ENCODE data around the gene PROZ. TPM values are rescaled to one million over a fixed set of nuclear protein-coding genes. Genes with fewer than 3 reads are reported as not detected.

Gene PROZ
- polyA plus RNA-seq, 2 of the 4 experiments (the other 2 are of a cell fraction) = not detected

DNA sequence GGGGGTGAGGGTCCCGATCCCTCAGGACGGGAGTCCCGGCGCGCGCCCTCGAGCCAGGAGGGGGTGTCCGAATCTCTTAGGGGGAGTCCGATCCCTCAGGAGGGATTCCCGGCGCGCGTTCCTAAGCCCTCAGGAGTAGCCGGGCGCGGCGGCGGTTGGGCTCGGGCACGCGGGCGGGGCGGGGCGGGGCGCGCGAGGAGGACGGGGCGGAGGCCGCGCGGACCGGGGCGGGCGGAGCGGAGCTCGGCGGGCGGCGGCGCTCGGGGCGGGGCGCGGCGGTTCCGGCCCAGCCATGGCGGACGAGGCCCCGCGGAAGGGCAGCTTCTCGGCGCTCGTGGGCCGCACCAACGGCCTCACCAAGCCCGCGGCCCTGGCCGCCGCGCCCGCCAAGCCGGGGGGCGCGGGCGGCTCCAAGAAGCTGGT, 50.9 kb downstream of the PROZ start, which contains the start of gene CUL4A:
Gene CUL4A, plus strand, starts transcription at position 278 of the 423 bp plus-strand sequence. Its CDS starts 15 bp downstream, at position 293.
- Histone ChIP-seq H3K4me2 (peak within 1 kb of the TSS; percentile 97), H3K9me3 (no peaks in the 10 kb centered on the region), H3K4me1 (peaks cover 38% of the 10 kb centered on the region), H3K27ac (peak within 1 kb of the TSS; percentile 100), H3K4me3 (peak within 1 kb of the TSS; percentile 99)
- ChIA-PET CTCF (interaction anchor here (1.6 kb wide), 1 partner anchor 53 kb away, joined by 4 read pairs; no protein-coding TSS in a partner anchor), POLR2A (interaction anchor here (1.0 to 2.8 kb wide), 8 partner anchors 10 to 239 kb away, joined by 3 to 18 read pairs (median 4); partner anchors contain the start of genes GRTP1 and LAMP1)
- DNase-seq (ENCODE audit: low read depth in 1 of 2, low spot score in 1 of 2) = peak; percentile 38 to 76
- peak; percentile 73 to 74 for ATAC-seq
- TF ChIP-seq ESRRA (IDR thresholded peaks at IDR 0.05; ENCODE audit: borderline replicate concordance, low read length) = no peak
- 0 out of 2 replicates have a peak, but pooled peaks have one; percentile 9 for TF ChIP-seq PHF8 (IDR thresholded peaks at IDR 0.05; ENCODE audit: borderline replicate concordance, low read depth)
- TF ChIP-seq, protein P1, sequence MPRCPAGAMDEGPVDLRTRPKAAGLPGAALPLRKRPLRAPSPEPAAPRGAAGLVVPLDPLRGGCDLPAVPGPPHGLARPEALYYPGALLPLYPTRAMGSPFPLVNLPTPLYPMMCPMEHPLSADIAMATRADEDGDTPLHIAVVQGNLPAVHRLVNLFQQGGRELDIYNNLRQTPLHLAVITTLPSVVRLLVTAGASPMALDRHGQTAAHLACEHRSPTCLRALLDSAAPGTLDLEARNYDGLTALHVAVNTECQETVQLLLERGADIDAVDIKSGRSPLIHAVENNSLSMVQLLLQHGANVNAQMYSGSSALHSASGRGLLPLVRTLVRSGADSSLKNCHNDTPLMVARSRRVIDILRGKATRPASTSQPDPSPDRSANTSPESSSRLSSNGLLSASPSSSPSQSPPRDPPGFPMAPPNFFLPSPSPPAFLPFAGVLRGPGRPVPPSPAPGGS (IDR thresholded peaks at IDR 0.05) = 0 out of 3 replicates have a peak, but pooled peaks have one; percentile 28
- TF ChIP-seq POLR2A (IDR thresholded peaks at IDR 0.05; ENCODE audit: low read length) = peak; percentile 42
- TF ChIP-seq HOXB13 (CRISPR knock-in tag; IDR thresholded peaks at IDR 0.05; ENCODE audit: low read depth) = no peak
- FAIRE-seq = no peak
- WGBS (ENCODE audit: missing lambda C conversion rate) = no CpG with 5 or more reads among the region's 66 CpGs

DNA sequence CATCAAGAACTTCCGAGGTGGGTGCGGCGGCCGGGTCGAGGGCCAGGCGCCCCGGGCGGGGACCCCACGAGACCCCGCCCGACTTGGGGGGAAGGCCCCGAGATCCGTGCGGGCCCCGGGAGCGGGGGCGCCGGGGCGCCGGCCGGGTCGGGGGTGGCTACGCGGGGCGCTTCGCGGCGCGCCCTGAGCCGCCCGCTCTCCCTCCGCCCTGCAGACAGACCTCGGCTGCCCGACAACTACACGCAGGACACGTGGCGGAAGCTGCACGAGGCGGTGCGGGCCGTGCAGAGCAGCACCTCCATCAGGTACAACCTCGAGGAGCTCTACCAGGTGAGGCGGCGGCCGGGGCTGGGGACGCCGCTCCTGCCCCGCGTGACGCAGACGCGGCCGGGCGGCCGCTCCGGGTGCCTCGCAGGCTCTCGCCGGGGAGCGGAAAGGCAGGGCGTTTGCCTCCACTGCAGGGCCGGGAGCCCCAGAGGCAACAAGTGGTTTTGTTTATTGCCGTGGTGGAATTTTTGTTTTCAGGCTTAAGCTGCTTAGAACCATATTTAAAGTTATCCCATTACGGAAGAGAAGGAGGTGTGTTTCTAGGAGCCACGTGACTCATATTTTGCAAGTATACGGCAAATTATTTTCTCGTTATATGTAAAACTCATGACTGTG, 51.4 kb downstream of the PROZ start:
- H3K27ac ChIP-seq = peak overlapping the region; percentile 100
- CTCF ChIA-PET = interaction anchor here (1.6 kb wide), 1 partner anchor 53 kb away, joined by 4 read pairs; no protein-coding TSS in a partner anchor
- peak overlapping the region; percentile 99 for H3K4me3 ChIP-seq
- peaks cover 38% of the 10 kb centered on the region for H3K4me1 ChIP-seq
- ATAC-seq = peak; percentile 18 to 63
- peak in 1 of 2 experiments; percentile 60 for DNase-seq (ENCODE audit: low read depth in 1 of 2, low spot score in 1 of 2)
- no peaks in the 10 kb centered on the region for H3K9me3 ChIP-seq
- H3K4me2 ChIP-seq = peak overlapping the region; percentile 97
- WGBS (ENCODE audit: missing lambda C conversion rate) = 3% methylated on average over 5 of the region's 67 CpGs
- no peak for FAIRE-seq
- POLR2A ChIA-PET = interaction anchor here (0.6 to 2.8 kb wide), 8 partner anchors 10 to 276 kb away, joined by 3 to 18 read pairs (median 3); partner anchors contain the start of genes GRTP1 and LAMP1
- no peak for TF ChIP-seq JUNB (IDR thresholded peaks at IDR 0.05)
- no peak for TF ChIP-seq ZC3H11A (IDR thresholded peaks at IDR 0.05)
- no peak for TF ChIP-seq HEYL (CRISPR knock-in tag; IDR thresholded peaks at IDR 0.05)
- TF ChIP-seq, protein P2, sequence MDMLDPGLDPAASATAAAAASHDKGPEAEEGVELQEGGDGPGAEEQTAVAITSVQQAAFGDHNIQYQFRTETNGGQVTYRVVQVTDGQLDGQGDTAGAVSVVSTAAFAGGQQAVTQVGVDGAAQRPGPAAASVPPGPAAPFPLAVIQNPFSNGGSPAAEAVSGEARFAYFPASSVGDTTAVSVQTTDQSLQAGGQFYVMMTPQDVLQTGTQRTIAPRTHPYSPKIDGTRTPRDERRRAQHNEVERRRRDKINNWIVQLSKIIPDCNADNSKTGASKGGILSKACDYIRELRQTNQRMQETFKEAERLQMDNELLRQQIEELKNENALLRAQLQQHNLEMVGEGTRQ (IDR thresholded peaks at IDR 0.05) = peak; percentile 72
- no peak for TF ChIP-seq NPAS2 (CRISPR knock-in tag; IDR thresholded peaks at IDR 0.05; ENCODE audit: borderline replicate concordance)
- TF ChIP-seq, protein P3, sequence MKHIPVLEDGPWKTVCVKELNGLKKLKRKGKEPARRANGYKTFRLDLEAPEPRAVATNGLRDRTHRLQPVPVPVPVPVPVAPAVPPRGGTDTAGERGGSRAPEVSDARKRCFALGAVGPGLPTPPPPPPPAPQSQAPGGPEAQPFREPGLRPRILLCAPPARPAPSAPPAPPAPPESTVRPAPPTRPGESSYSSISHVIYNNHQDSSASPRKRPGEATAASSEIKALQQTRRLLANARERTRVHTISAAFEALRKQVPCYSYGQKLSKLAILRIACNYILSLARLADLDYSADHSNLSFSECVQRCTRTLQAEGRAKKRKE (CRISPR knock-in tag; IDR thresholded peaks at IDR 0.05; ENCODE audit: low read depth) = no peak
- no peak for TF ChIP-seq RAD21 (conservative IDR thresholded peaks at IDR 0.05 in 1 of 2, IDR thresholded peaks at IDR 0.05 in 1 of 2)
- TF ChIP-seq CHD4 (IDR thresholded peaks at IDR 0.05; ENCODE audit: borderline replicate concordance) = no peak
- TF ChIP-seq, protein P1 (IDR thresholded peaks at IDR 0.05) = no peak
- no peak; a peak in 1 of 5 replicates for TF ChIP-seq JUN (IDR thresholded peaks at IDR 0.05)
- TF ChIP-seq MAZ (IDR thresholded peaks at IDR 0.05; ENCODE audit: borderline replicate concordance, low read depth, low read length) = no peak
- TF ChIP-seq HOXA7 (CRISPR knock-in tag; IDR thresholded peaks at IDR 0.05) = no peak
- no peak for TF ChIP-seq ZFP36 (IDR thresholded peaks at IDR 0.05; ENCODE audit: borderline replicate concordance, partially characterized antibody)
- no peak for TF ChIP-seq KDM5A (IDR thresholded peaks at IDR 0.05)
- peak; percentile 52; the same call in 1 of the 2 replicates for TF ChIP-seq HOXB5 (CRISPR knock-in tag; IDR thresholded peaks at IDR 0.05)
- no peak for TF ChIP-seq RARB (CRISPR knock-in tag; IDR thresholded peaks at IDR 0.05)
- TF ChIP-seq MAFK (IDR thresholded peaks at IDR 0.05; ENCODE audit: partially characterized antibody) = no peak
- TF ChIP-seq RNF2 (IDR thresholded peaks at IDR 0.05; ENCODE audit: borderline replicate concordance, low read depth) = no peak
- no peak for TF ChIP-seq HDAC2 (IDR thresholded peaks at IDR 0.05)
- no peak for TF ChIP-seq ZSCAN20 (CRISPR knock-in tag; IDR thresholded peaks at IDR 0.05)
- TF ChIP-seq, protein P4, sequence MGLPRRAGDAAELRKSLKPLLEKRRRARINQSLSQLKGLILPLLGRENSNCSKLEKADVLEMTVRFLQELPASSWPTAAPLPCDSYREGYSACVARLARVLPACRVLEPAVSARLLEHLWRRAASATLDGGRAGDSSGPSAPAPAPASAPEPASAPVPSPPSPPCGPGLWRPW (IDR thresholded peaks at IDR 0.05) = no peak
- no peak for TF ChIP-seq CBX2 (IDR thresholded peaks at IDR 0.05; ENCODE audit: borderline replicate concordance, low read depth)
- TF ChIP-seq, protein P5, sequence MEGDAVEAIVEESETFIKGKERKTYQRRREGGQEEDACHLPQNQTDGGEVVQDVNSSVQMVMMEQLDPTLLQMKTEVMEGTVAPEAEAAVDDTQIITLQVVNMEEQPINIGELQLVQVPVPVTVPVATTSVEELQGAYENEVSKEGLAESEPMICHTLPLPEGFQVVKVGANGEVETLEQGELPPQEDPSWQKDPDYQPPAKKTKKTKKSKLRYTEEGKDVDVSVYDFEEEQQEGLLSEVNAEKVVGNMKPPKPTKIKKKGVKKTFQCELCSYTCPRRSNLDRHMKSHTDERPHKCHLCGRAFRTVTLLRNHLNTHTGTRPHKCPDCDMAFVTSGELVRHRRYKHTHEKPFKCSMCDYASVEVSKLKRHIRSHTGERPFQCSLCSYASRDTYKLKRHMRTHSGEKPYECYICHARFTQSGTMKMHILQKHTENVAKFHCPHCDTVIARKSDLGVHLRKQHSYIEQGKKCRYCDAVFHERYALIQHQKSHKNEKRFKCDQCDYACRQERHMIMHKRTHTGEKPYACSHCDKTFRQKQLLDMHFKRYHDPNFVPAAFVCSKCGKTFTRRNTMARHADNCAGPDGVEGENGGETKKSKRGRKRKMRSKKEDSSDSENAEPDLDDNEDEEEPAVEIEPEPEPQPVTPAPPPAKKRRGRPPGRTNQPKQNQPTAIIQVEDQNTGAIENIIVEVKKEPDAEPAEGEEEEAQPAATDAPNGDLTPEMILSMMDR (IDR thresholded peaks at IDR 0.05) = no peak
- TF ChIP-seq KDM1A (IDR thresholded peaks at IDR 0.05; ENCODE audit: low read depth) = no peak
- 0 out of 2 replicates have a peak, but pooled peaks have one; percentile 41 for TF ChIP-seq PHF8 (IDR thresholded peaks at IDR 0.05; ENCODE audit: borderline replicate concordance, low read depth)
- TF ChIP-seq, protein P6, sequence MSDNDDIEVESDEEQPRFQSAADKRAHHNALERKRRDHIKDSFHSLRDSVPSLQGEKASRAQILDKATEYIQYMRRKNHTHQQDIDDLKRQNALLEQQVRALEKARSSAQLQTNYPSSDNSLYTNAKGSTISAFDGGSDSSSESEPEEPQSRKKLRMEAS (IDR thresholded peaks at IDR 0.05) = peak; percentile 86
- no peak for TF ChIP-seq NR3C1 (IDR thresholded peaks at IDR 0.05)
